Omental fat pad (tissue), 4 donors: ENCODE results near the gene MAPT. TPM values are rescaled to one million over a fixed set of nuclear protein-coding genes. Genes with fewer than 3 reads are reported as not detected.

Experiments
- ATAC-seq: fragments of 150-250 bp; one replicate; pipeline ENCODE4 v1.9.1; 2016; ENCODE audit warnings: mild to moderate bottlenecking, moderate library complexity; ENCODE audit not compliant: low FRiP score
- DNase-seq: peaks from one replicate; pipeline ENCODE4 v3.0.0-alpha.2; 2019; ENCODE audit warnings: low spot score
- CTCF ChIP-seq, 3 donors: fragments of 450-650 bp; IDR thresholded peaks; one replicate each; pipeline ENCODE4 v1.5.1; 2016 to 2017; ENCODE audit warnings: antibody characterized with exemption in 3 of 3, mild to moderate bottlenecking in 3 of 3, moderate library complexity in 2 of 3
- total RNA-seq, 4 donors: library from RNA; depleted of rRNA; stranded (reverse); fragments of >200 nt; gene quantifications; one replicate each; pipeline ENCODE4 v1.1.0, GENCODE V29; 2016

Gene MAPT
- total RNA-seq, 4 donors from 2014 or later = 4.3 to 18.2 (median 6.4) TPM

- ATAC-seq (no peak), DNase-seq (no peak)
- no peak for TF ChIP-seq CTCF (IDR thresholded peaks at IDR 0.05)
Measured at GRCh38 chr17:46037722-46038255, 143.4 kb downstream of the MAPT start.

- ATAC-seq = no peak
- DNase-seq = no peak
- no peak for TF ChIP-seq CTCF (IDR thresholded peaks at IDR 0.05)
Measured at GRCh38 chr17:46038414-46038813, 144.1 kb downstream of the MAPT start.

- no peak for TF ChIP-seq CTCF (IDR thresholded peaks at IDR 0.05)
- ATAC-seq (no peak), DNase-seq (no peak)
Measured at GRCh38 chr17:46038937-46039336, 144.6 kb downstream of the MAPT start.

GRCh38 chr17:46039592-46040186 is 145.3 kb downstream of the MAPT start:
- no peak for ATAC-seq
- no peak for TF ChIP-seq CTCF (IDR thresholded peaks at IDR 0.05)
- DNase-seq = no peak

- no peak for ATAC-seq
- no peak for TF ChIP-seq CTCF (IDR thresholded peaks at IDR 0.05)
- DNase-seq = no peak
Measured at GRCh38 chr17:46042246-46042645, 147.9 kb downstream of the MAPT start.

- TF ChIP-seq CTCF (IDR thresholded peaks at IDR 0.05) = no peak
- ATAC-seq = no peak
Measured at GRCh38 chr17:46042925-46043324, 148.6 kb downstream of the MAPT start.

GRCh38 chr17:46043606-46044005 is 149.3 kb downstream of the MAPT start:
- ATAC-seq = no peak
- no peak for DNase-seq
- no peak for TF ChIP-seq CTCF (IDR thresholded peaks at IDR 0.05)

More at GRCh38 chr17:46042925-46043324, 148.6 kb downstream of the MAPT start:
- DNase-seq = no peak
